Peyer's patch (tissue), 4 donors: Measurements from ENCODE around the gene OR6J1. TPM values are rescaled to one million over a fixed set of nuclear protein-coding genes. Genes with fewer than 3 reads are reported as not detected.
"Not testable (repeated sequence)": the region's sequence is repeated elsewhere in the genome, so short reads cannot be mapped to it uniquely, and the experiment has no call there.

Source experiments
- DNase-seq, 3 donors: peaks; one replicate each; pipeline ENCODE4 v3.0.0-alpha.2; 2017 to 2019
- H3K27ac ChIP-seq, 4 donors: fragments of 200-600 bp; sonication (generic); one replicate each; pipeline ENCODE4 v1.5.1; 2016 to 2019
- H3K27me3 ChIP-seq, 2 donors: fragments of 200-600 bp; sonication (generic); one replicate each; pipeline ENCODE4 v1.5.1; 2019
- H3K36me3 ChIP-seq, 3 donors: fragments of 200-600 bp; sonication (generic); one replicate each; pipeline ENCODE4 v1.5.1; 2016 to 2019
- H3K4me1 ChIP-seq, 4 donors: fragments of 200-600 bp; sonication (generic); one replicate each; pipeline ENCODE4 v1.5.1; 2016 to 2019
- H3K4me3 ChIP-seq, 4 donors: fragments of 200-600 bp; sonication (generic); 1 replicate in 3 of 4; 2 replicates in 1 of 4; pipeline ENCODE4 v1.5.1; 2016 to 2019; ENCODE audit warnings: mild to moderate bottlenecking in 1 of 4
- H3K9me3 ChIP-seq, 4 donors: fragments of 200-600 bp; sonication (generic); one replicate each; pipeline ENCODE4 v1.5.1; 2016 to 2019; ENCODE audit warnings: mild to moderate bottlenecking in 1 of 4
- CTCF ChIP-seq, 6 experiments: fragments of 450-650 bp in 4 of 6; fragments of 200-600 bp in 2 of 6; sonication (generic) in 1 of 6; IDR thresholded peaks; one replicate each; pipeline ENCODE4 v1.5.1; 2017 to 2019; ENCODE audit warnings: antibody characterized with exemption in 6 of 6, mild to moderate bottlenecking in 3 of 6, moderate library complexity in 1 of 6
- POLR2A ChIP-seq, 2 donors: fragments of 450-650 bp; IDR thresholded peaks; one replicate each; pipeline ENCODE4 v1.5.1; 2017; ENCODE audit warnings: antibody characterized with exemption in 2 of 2, mild to moderate bottlenecking in 2 of 2, moderate library complexity in 2 of 2
- total RNA-seq, 4 donors: library from RNA; depleted of rRNA; stranded (reverse); fragments of >200 nt; gene quantifications; one replicate each; pipeline ENCODE4 v1.1.0, GENCODE V29; 2016

OR6J1 gene
- total RNA-seq, result under 1 TPM in 1 of 4 donors, not detected in 3; 0.18 TPM

GRCh38 chr14:22644305-22644635 lies at the start of gene OR6J1:
Gene OR6J1 (minus strand): TSS chr14:22644352. CDS start chr14:22634811, 9,541 bp downstream.
- TF ChIP-seq POLR2A (IDR thresholded peaks at IDR 0.05) (no peak), CTCF (IDR thresholded peaks at IDR 0.05) (no peak)
- no peaks in the 10 kb centered on the region for H3K4me1 ChIP-seq
- no peaks in the 10 kb centered on the region for H3K9me3 ChIP-seq

GRCh38 chr14:22692194-22692593 lies 48.0 kb upstream of the OR6J1 start:
- TF ChIP-seq CTCF (IDR thresholded peaks at IDR 0.05) (no peak), POLR2A (IDR thresholded peaks at IDR 0.05) (no peak)
- DNase-seq, result no peak
- H3K27me3 ChIP-seq, result no peaks in the 10 kb centered on the region
- H3K27ac ChIP-seq, result no peak overlapping the region
- H3K4me1 ChIP-seq, result no peaks in the 10 kb centered on the region
- H3K9me3 ChIP-seq, result no peaks in the 10 kb centered on the region
- no peaks in the 10 kb centered on the region for H3K36me3 ChIP-seq
- H3K4me3 ChIP-seq, result no peak overlapping the region

More at GRCh38 chr14:22644305-22644635, at the start of gene OR6J1:
- no peaks in the 10 kb centered on the region for H3K36me3 ChIP-seq
- H3K4me3 ChIP-seq, result no peak within 1 kb of the TSS
- H3K27me3 ChIP-seq, result no peaks in the 10 kb centered on the region
- H3K27ac ChIP-seq, result no peak within 1 kb of the TSS
- DNase-seq, result no peak

- Histone ChIP-seq H3K4me1 (no peaks in the 10 kb centered on the region), H3K27me3 (no peaks in the 10 kb centered on the region), H3K4me3 (no peak overlapping the region), H3K36me3 (no peaks in the 10 kb centered on the region), H3K27ac (no peak overlapping the region), H3K9me3 (no peaks in the 10 kb centered on the region)
- TF ChIP-seq POLR2A (IDR thresholded peaks at IDR 0.05), result no peak
- no peak for TF ChIP-seq CTCF (IDR thresholded peaks at IDR 0.05)
- DNase-seq, result no peak
Observed at GRCh38 chr14:22691171-22691570, 47.0 kb upstream of the OR6J1 start.

DNA sequence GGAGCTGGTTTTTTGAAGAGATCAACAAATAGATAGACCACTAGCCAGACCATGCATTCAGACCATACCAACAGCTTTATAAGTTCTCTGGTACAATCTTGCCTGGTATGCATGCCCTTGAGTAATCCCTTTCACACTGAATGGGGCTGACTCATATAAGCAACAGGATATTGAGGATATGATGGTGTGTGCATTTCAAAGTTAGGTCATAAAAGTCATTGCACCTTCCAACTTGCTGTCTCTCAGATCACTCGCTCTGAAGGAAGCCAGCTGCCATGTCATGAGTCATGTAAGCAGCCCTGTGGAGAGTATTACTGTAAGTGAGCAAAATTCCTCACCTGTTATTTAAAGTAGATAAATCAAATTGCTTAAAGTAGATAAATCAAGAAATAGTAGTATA lies 45.0 kb upstream of the OR6J1 start:
- Histone ChIP-seq H3K36me3 (no peaks in the 10 kb centered on the region), H3K9me3 (no peaks in the 10 kb centered on the region), H3K27me3 (no peaks in the 10 kb centered on the region), H3K4me1 (no peaks in the 10 kb centered on the region), H3K4me3 (no peak overlapping the region), H3K27ac (no peak overlapping the region)
- TF ChIP-seq CTCF (IDR thresholded peaks at IDR 0.05) (no peak), POLR2A (IDR thresholded peaks at IDR 0.05) (no peak)
- no peak for DNase-seq

DNA sequence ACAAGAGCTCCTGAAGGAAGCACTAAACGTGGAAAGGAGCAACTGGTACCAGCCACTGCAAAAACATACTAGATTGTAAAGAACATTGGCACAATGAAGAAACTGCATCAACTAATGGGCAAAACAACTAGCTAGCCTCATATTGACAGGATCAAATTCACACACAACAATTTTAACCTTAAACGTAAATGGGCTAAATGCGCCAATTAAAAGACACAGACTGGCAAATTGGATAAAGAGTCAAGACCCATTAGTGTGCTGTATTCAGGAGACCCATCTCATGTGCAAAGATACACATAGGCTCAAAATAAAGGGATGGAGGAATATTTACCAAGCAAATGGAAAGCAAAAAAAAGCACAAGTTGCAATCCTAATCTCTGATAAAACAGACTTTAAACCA lies 43.8 kb upstream of the OR6J1 start:
- H3K4me1 ChIP-seq, DNase-seq, H3K36me3 ChIP-seq, H3K9me3 ChIP-seq, H3K4me3 ChIP-seq, H3K27me3 ChIP-seq, H3K27ac ChIP-seq: not testable (repeated sequence)

GRCh38 chr14:22686176-22686611 lies 42.0 kb upstream of the OR6J1 start:
- not testable (repeated sequence) for H3K9me3 ChIP-seq, H3K27ac ChIP-seq, H3K27me3 ChIP-seq, H3K36me3 ChIP-seq, H3K4me3 ChIP-seq, H3K4me1 ChIP-seq, DNase-seq

DNA sequence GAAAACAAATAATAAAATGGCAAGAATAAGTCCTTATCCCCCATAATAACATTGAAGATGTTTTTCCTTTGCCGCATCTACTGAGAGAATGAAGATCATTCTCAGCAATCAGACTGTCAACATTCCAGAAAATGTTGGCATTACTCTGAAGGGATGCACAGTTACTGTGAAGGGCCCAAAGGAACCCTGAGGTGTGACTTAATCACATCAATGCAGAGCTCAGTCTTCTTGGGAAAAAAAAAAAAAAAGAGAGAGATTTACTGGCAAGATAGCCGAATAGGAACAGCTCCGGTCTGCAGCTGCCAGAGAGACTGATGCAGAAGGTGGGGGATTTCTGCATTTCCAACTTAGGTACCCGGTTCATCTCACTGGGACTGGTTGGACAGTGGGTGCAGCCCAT lies 41.3 kb upstream of the OR6J1 start:
- no peaks in the 10 kb centered on the region for H3K27me3 ChIP-seq
- no peaks in the 10 kb centered on the region for H3K4me1 ChIP-seq
- H3K36me3 ChIP-seq, result no peaks in the 10 kb centered on the region
- no peak overlapping the region for H3K4me3 ChIP-seq
- no peak for DNase-seq
- no peak overlapping the region for H3K27ac ChIP-seq
- TF ChIP-seq POLR2A (IDR thresholded peaks at IDR 0.05), result no peak
- TF ChIP-seq CTCF (IDR thresholded peaks at IDR 0.05), result no peak
- H3K9me3 ChIP-seq, result no peaks in the 10 kb centered on the region

GRCh38 chr14:22683428-22683827 lies 39.3 kb upstream of the OR6J1 start:
- not testable (repeated sequence) for H3K27me3 ChIP-seq, H3K9me3 ChIP-seq, H3K4me3 ChIP-seq, DNase-seq, H3K36me3 ChIP-seq, H3K4me1 ChIP-seq, H3K27ac ChIP-seq
